Activated T-helper 17 cell treated with anti-CD3 and anti-CD28 coated beads, Interleukin-2, amount 50 U/mL, for 72 hours (primary cell): ENCODE measurements around the gene GNL2. TPM values are rescaled to one million over a fixed set of nuclear protein-coding genes. Genes with fewer than 3 reads are reported as not detected.
"Not testable (repeated sequence)": the region's sequence is repeated elsewhere in the genome, so short reads cannot be mapped to it uniquely, and the experiment has no call there.

Experiments
- ATAC-seq: fragments of 150-1000 bp; cut with Tn5 transposase; replicated peaks from 2 replicates; pipeline ENCODE4 v1.10.0; 2021; ENCODE audit warnings: mild to moderate bottlenecking, moderate library complexity
- H3K27ac Mint-ChIP-seq: one replicate; pipeline ENCODE4 v1.8.0; 2022; ENCODE audit warnings: mixed read lengths
- H3K27me3 Mint-ChIP-seq: one replicate; pipeline ENCODE4 v1.8.0; 2022; ENCODE audit warnings: mixed read lengths
- H3K36me3 Mint-ChIP-seq: one replicate; pipeline ENCODE4 v1.8.0; 2022; ENCODE audit warnings: low read depth, mild to moderate bottlenecking, mixed read lengths
- H3K4me1 Mint-ChIP-seq: one replicate; pipeline ENCODE4 v1.8.0; 2022; ENCODE audit warnings: mixed read lengths
- H3K4me3 Mint-ChIP-seq: one replicate; pipeline ENCODE4 v1.8.0; 2022; ENCODE audit warnings: mild to moderate bottlenecking, mixed read lengths
- H3K9me3 Mint-ChIP-seq: one replicate; pipeline ENCODE4 v1.8.0; 2022; ENCODE audit warnings: mixed read lengths
- total RNA-seq, 2 donors: library from RNA; stranded (reverse); gene quantifications; one replicate each; pipeline ENCODE4 v1.2.3, GENCODE V29; 2022

GNL2 gene
- total RNA-seq, 2 donors from 2014 or later, result 48.8 to 76.6 TPM

- H3K27me3 Mint-ChIP-seq, result no peaks in the 10 kb centered on the region
- H3K9me3 Mint-ChIP-seq, result no peaks in the 10 kb centered on the region
- peak overlapping the region; percentile 80 for H3K27ac Mint-ChIP-seq
- peaks cover 17% of the 10 kb centered on the region for H3K4me1 Mint-ChIP-seq
- H3K36me3 Mint-ChIP-seq, result peaks cover 7% of the 10 kb centered on the region
- H3K4me3 Mint-ChIP-seq, result peak overlapping the region; percentile 81
- no peak for ATAC-seq
Observed at GRCh38 chr1:37519613-37520012, 76.1 kb downstream of the GNL2 start.

GRCh38 chr1:37518929-37519328 is 76.8 kb downstream of the GNL2 start:
- peak overlapping the region; percentile 80 for H3K27ac Mint-ChIP-seq
- ATAC-seq, H3K9me3 Mint-ChIP-seq, H3K27me3 Mint-ChIP-seq: not testable (repeated sequence)
- peaks cover 17% of the 10 kb centered on the region for H3K4me1 Mint-ChIP-seq
- H3K4me3 Mint-ChIP-seq, result peak overlapping the region; percentile 81
- H3K36me3 Mint-ChIP-seq, result peaks cover 10% of the 10 kb centered on the region

- H3K4me3 Mint-ChIP-seq, ATAC-seq, H3K27me3 Mint-ChIP-seq, H3K27ac Mint-ChIP-seq, H3K9me3 Mint-ChIP-seq: not testable (repeated sequence)
- Mint-ChIP-seq H3K4me1 (peaks cover 21% of the 10 kb centered on the region), H3K36me3 (peaks cover 17% of the 10 kb centered on the region)
Observed at GRCh38 chr1:37518241-37518640, 77.5 kb downstream of the GNL2 start.

- no peaks in the 10 kb centered on the region for H3K27me3 Mint-ChIP-seq
- no peak overlapping the region for H3K4me3 Mint-ChIP-seq
- H3K9me3 Mint-ChIP-seq, result no peaks in the 10 kb centered on the region
- no peak overlapping the region for H3K27ac Mint-ChIP-seq
- H3K4me1 Mint-ChIP-seq, result peaks cover 22% of the 10 kb centered on the region
- ATAC-seq, result no peak
- H3K36me3 Mint-ChIP-seq, result peaks cover 24% of the 10 kb centered on the region
Observed at GRCh38 chr1:37517569-37517968, 78.2 kb downstream of the GNL2 start.

Other genes with a start within 250 kb of the GNL2 start
- 10 to 100 TPM; 40.1 to 73.3 TPM for gene ZC3H12A, start 121.4 kb downstream of the GNL2 start, total RNA-seq
- gene MEAF6, start 81.2 kb downstream of the GNL2 start, total RNA-seq, result 10 to 100 TPM; 53.1 to 56.8 TPM
- gene SNIP1, start 41.6 kb downstream of the GNL2 start, total RNA-seq, result 10 to 100 TPM; 26.3 to 31.9 TPM
- under 1 TPM in 1 of 2 donors, not detected in 1; 0.37 TPM for gene DNALI1, start 39.0 kb downstream of the GNL2 start, total RNA-seq
- not detected for gene RSPO1, start 39.0 kb upstream of the GNL2 start, total RNA-seq
- gene CDCA8, start 96.6 kb upstream of the GNL2 start, total RNA-seq, result 10 to 100 TPM; 51.2 to 67.5 TPM
- 1 to 10 TPM; 1.4 to 1.7 TPM for gene EPHA10, start 169.2 kb upstream of the GNL2 start, total RNA-seq
- gene MANEAL, start 197.9 kb upstream of the GNL2 start, total RNA-seq, result 1 to 10 TPM; 3.0 to 5.2 TPM
- 10 to 100 TPM; 17.7 to 29.4 TPM for gene C1orf122, start 211.9 kb upstream of the GNL2 start, total RNA-seq
- 10 to 100 TPM; 20.1 to 48.3 TPM for gene YRDC, start 212.3 kb upstream of the GNL2 start, total RNA-seq